GM18505 (cell line): ENCODE results near the gene DCUN1D3.
"Not testable (repeated sequence)": the region's sequence is repeated elsewhere in the genome, so short reads cannot be mapped to it uniquely, and the experiment has no call there.

Experiments
- ATAC-seq: cut with Tn5 transposase; IDR thresholded peaks from one replicate; pipeline ENCODE4 v1.9.1; 2021; ENCODE audit not compliant: unreplicated experiment
- POLR2A ChIP-seq: IDR thresholded peaks from 4 replicates; pipeline ENCODE4 v1.6.1; 2011; ENCODE audit warnings: borderline replicate concordance; ENCODE audit not compliant: insufficient read depth, insufficient read length; ENCODE audit errors: extremely low read depth

The DCUN1D3 gene

DNA sequence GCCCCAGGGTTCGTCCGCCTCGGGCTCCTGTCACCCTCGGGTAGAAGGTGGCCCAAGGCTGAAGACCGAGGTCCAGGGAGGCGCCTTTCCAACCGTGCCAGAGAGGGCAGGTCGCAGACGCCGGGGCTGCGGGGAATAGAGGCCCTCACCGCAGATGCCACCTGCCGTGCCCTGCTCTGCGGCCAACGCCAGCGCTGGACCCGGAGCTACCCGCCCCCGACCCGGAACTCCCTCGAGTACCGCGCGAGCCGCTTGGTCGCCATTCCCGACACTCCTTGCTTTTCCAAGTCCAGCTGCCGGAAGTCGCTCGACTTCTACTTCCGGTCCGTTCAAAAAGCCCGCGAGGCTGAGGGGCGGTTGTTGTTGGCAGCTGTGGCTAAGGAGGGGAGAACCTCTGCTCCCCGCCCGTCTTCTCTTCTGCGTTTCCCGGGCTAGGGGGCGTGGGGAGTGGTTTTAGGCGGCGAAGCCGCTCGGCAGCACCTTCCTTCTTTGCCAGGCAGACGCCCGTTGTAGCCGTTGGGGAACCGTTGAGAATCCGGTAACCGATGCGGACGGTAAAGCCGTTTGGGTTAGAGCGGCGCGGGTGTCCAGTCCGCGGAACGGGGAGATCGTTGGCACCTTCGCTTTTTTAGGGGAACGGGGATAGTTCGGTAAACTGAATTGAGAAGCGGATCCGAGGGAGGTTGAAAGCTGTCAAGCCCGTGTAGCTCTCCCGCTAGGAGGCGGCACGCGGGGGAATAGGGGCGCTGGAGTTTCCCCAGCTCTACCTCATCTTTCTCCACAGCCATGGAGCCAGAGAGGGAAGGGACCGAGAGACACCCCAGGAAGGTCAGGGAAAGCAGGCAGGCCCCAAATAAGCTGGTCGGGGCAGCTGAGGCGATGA is 93.7 kb downstream of the DCUN1D3 start, which contains the start of the genes ERI2 and REXO5:
Gene ERI2, minus strand, starts transcription at position 305 of the 883 bp plus-strand sequence. Its CDS starts 42 bp downstream, at position 263.
Gene REXO5, plus strand, starts transcription at position 360 of the 883 bp plus-strand sequence. Its CDS starts 427 bp downstream, at position 787.
- peak; percentile 68 for ATAC-seq
- TF ChIP-seq POLR2A, result peak; percentile 83

DNA sequence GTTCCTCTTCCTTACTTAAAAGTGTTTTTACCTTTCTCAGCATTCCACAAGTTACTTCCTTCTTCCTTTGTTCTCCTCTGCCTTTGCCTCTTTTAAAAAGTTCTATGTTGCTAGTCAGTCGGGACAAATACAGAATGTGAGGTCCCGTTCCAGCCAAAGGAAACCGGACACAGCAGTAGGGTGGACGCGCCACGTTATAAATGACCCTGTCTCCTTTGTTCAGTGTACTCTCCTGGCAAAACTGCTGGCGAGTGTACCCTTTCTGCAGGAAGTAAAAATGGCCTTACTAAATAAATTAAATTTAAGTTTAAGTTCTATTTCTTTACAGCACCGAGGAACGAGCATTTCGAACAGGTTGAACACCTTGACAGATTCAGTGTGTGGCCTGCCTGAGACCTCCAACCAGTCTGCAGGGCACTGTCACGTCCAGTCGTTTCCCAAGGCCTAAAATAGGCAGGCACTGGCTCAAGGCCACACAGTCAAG is 94.4 kb downstream of the DCUN1D3 start:
- ATAC-seq, result not testable (repeated sequence)
